CD1c-positive myeloid dendritic cell (primary cell): ENCODE data around the gene FKBP5.
"Not testable (repeated sequence)": the region's sequence is repeated elsewhere in the genome, so short reads cannot be mapped to it uniquely, and the experiment has no call there.

Experiments used
- DNase-seq: peaks from one replicate; pipeline ENCODE4 v3.0.0-alpha.2; 2016; ENCODE audit errors: extremely low spot score

The FKBP5 gene

GRCh38 chr6:35688605-35689322 lies at the start of gene FKBP5:
TSS of gene FKBP5 (minus strand) at chr6:35688915. CDS start at chr6:35642824, 46,091 bp downstream.
- DNase-seq = peak; percentile 94

GRCh38 chr6:35737413-35738211 lies 48.9 kb upstream of the FKBP5 start:
- DNase-seq = peak; percentile 85

- no peak for DNase-seq
These were observed 48.3 kb upstream of the FKBP5 start, which contains the start of gene ARMC12 for GRCh38 chr6:35736982-35737412. TSS of gene ARMC12 (plus strand) at chr6:35737032. CDS start at chr6:35737109, 77 bp downstream.

GRCh38 chr6:35736253-35736894 lies 47.7 kb upstream of the FKBP5 start:
- DNase-seq = peak; percentile 85

GRCh38 chr6:35735452-35735851 lies 46.7 kb upstream of the FKBP5 start:
- DNase-seq = no peak

GRCh38 chr6:35734319-35734718 lies 45.6 kb upstream of the FKBP5 start:
- not testable (repeated sequence) for DNase-seq

- DNase-seq = no peak
These were observed 44.9 kb upstream of the FKBP5 start for GRCh38 chr6:35733633-35734032.

- DNase-seq = peak; percentile 77
These were observed 43.2 kb upstream of the FKBP5 start for GRCh38 chr6:35731736-35732532.

- peak; percentile 72 for DNase-seq
These were observed 42.7 kb upstream of the FKBP5 start for GRCh38 chr6:35731414-35731735.

GRCh38 chr6:35730745-35731413 lies 42.2 kb upstream of the FKBP5 start:
- DNase-seq = no peak

GRCh38 chr6:35729722-35730121 lies 41.0 kb upstream of the FKBP5 start:
- DNase-seq = no peak

GRCh38 chr6:35728683-35729678 lies 40.3 kb upstream of the FKBP5 start:
- no peak for DNase-seq

- DNase-seq = peak; percentile 93
These were observed 39.4 kb upstream of the FKBP5 start for GRCh38 chr6:35727935-35728682.

GRCh38 chr6:35727231-35727934 lies 38.7 kb upstream of the FKBP5 start:
- DNase-seq = peak; percentile 23

- peak; percentile 84 for DNase-seq
These were observed 37.2 kb upstream of the FKBP5 start for GRCh38 chr6:35725721-35726438.

GRCh38 chr6:35725081-35725708 lies 36.5 kb upstream of the FKBP5 start:
- DNase-seq = no peak

- DNase-seq = no peak
These were observed 35.8 kb upstream of the FKBP5 start for GRCh38 chr6:35724471-35724870.
